ENCODE data around the gene SORCS2. TPM values are rescaled to one million over a fixed set of nuclear protein-coding genes. Genes with fewer than 3 reads are reported as not detected.

SORCS2 gene
- polyA plus RNA-seq, 3 donors = 0.46 to 0.55 TPM; not detected in 1

- no peak overlapping the region for H3K27ac Mint-ChIP-seq
- Histone ChIP-seq H3K9ac (ENCODE audit: insufficient read depth, low read length, poor library complexity, severe bottlenecking) (no peak overlapping the region), H3K4me1 (ENCODE audit: control insufficient read depth in 1 of 2, insufficient read depth in 2 of 2, low read length in 2 of 2) (no peaks in the 10 kb centered on the region), H3K4me3 (replicated peaks in 1 of 3; ENCODE audit: low read depth in 2 of 3, low read length in 3 of 3) (no peak overlapping the region), H3K36me3 (replicated peaks in 1 of 2; ENCODE audit: control insufficient read depth in 1 of 2, insufficient read depth in 2 of 2, low read length in 2 of 2) (no peaks in the 10 kb centered on the region), H3K27ac (ENCODE audit: low read depth in 1 of 2, low read length in 2 of 2) (no peak overlapping the region), H2AFZ (ENCODE audit: insufficient read depth, low read depth, low read length, poor library complexity, severe bottlenecking) (no peak overlapping the region), H4K20me1 (ENCODE audit: insufficient read depth, low read length) (no peaks in the 10 kb centered on the region), H3K9me3 (replicated peaks in 1 of 2; ENCODE audit: control insufficient read depth in 1 of 2, insufficient read depth in 1 of 2, low read length in 2 of 2) (peaks cover 0 to 8% of the 10 kb centered on the region in 2 donors), H3K4me2 (replicated peaks; ENCODE audit: extremely low read depth, low read length, poor library complexity, severe bottlenecking) (no peak overlapping the region), H3K27me3 (ENCODE audit: control insufficient read depth in 2 of 2, insufficient read depth in 2 of 2, low read length in 2 of 2) (no peaks in the 10 kb centered on the region), H3K79me2 (ENCODE audit: insufficient read depth, low read length) (no peaks in the 10 kb centered on the region)
- TF ChIP-seq CTCF (IDR thresholded peaks at IDR 0.05) = no peak
- intact Hi-C loops (cut with micrococcal nuclease) = loop anchor here in 1 of 2 donors (10.0 kb wide), 1 partner anchor 515 kb away; the partner anchor contains the start of gene SORCS2
- DNase-seq = no peak
- H3K9me3 Mint-ChIP-seq = peaks cover 3 to 10% (median 9%) of the 10 kb centered on the region in 7 donors
- H3K4me3 Mint-ChIP-seq = no peak overlapping the region
- peaks cover 1 to 8% (median 3%) of the 10 kb centered on the region in 3 donors for H3K27me3 Mint-ChIP-seq (ENCODE audit: low read depth in 3 of 3)
- peaks cover 2% of the 10 kb centered on the region for H3K4me1 Mint-ChIP-seq
- WGBS (ENCODE audit: insufficient coverage) = 97% methylated on average over 6 of the region's 11 CpGs
- H3K36me3 Mint-ChIP-seq = no peaks in the 10 kb centered on the region
These were observed 517.8 kb downstream of the SORCS2 start for GRCh38 chr4:7710126-7710525.

- H3K27ac ChIP-seq (ENCODE audit: low read depth in 1 of 2, low read length in 2 of 2) = no peak overlapping the region
- no peak overlapping the region for H3K4me2 ChIP-seq (replicated peaks; ENCODE audit: extremely low read depth, low read length, poor library complexity, severe bottlenecking)
- H3K9ac ChIP-seq (ENCODE audit: insufficient read depth, low read length, poor library complexity, severe bottlenecking) = no peak overlapping the region
- Mint-ChIP-seq H3K27ac (peak overlapping the region in 2 of 7 donors; percentile 60 to 68), H3K9me3 (peaks cover 3 to 10% (median 9%) of the 10 kb centered on the region in 7 donors), H3K36me3 (no peaks in the 10 kb centered on the region), H3K4me1 (peaks cover 4% of the 10 kb centered on the region), H3K4me3 (no peak overlapping the region), H3K27me3 (ENCODE audit: low read depth in 3 of 3) (peaks cover 1 to 8% (median 3%) of the 10 kb centered on the region in 3 donors)
- no peaks in the 10 kb centered on the region for H3K36me3 ChIP-seq (replicated peaks in 1 of 2; ENCODE audit: control insufficient read depth in 1 of 2, insufficient read depth in 2 of 2, low read length in 2 of 2)
- no peak for TF ChIP-seq CTCF (IDR thresholded peaks at IDR 0.05)
- intact Hi-C loops (cut with micrococcal nuclease) = loop anchor here in 1 of 2 donors (10.0 kb wide), 1 partner anchor 516 kb away; the partner anchor contains the start of gene SORCS2
- DNase-seq = no peak
- 96% methylated on average over 15 of the region's 21 CpGs for WGBS (ENCODE audit: insufficient coverage)
- no peak overlapping the region for H2AFZ ChIP-seq (ENCODE audit: insufficient read depth, low read depth, low read length, poor library complexity, severe bottlenecking)
- no peaks in the 10 kb centered on the region for H3K4me1 ChIP-seq (ENCODE audit: control insufficient read depth in 1 of 2, insufficient read depth in 2 of 2, low read length in 2 of 2)
- H3K27me3 ChIP-seq (ENCODE audit: control insufficient read depth in 2 of 2, insufficient read depth in 2 of 2, low read length in 2 of 2) = no peaks in the 10 kb centered on the region
- H3K79me2 ChIP-seq (ENCODE audit: insufficient read depth, low read length) = no peaks in the 10 kb centered on the region
- H4K20me1 ChIP-seq (ENCODE audit: insufficient read depth, low read length) = no peaks in the 10 kb centered on the region
- H3K9me3 ChIP-seq (replicated peaks in 1 of 2; ENCODE audit: control insufficient read depth in 1 of 2, insufficient read depth in 1 of 2, low read length in 2 of 2) = peaks cover 0 to 8% of the 10 kb centered on the region in 2 donors
- no peak overlapping the region for H3K4me3 ChIP-seq (replicated peaks in 1 of 3; ENCODE audit: low read depth in 2 of 3, low read length in 3 of 3)
These were observed 518.4 kb downstream of the SORCS2 start for GRCh38 chr4:7710576-7711306.

Measured in CD14-positive monocyte (primary cell).